ENCODE results near the gene ME3.

DNA sequence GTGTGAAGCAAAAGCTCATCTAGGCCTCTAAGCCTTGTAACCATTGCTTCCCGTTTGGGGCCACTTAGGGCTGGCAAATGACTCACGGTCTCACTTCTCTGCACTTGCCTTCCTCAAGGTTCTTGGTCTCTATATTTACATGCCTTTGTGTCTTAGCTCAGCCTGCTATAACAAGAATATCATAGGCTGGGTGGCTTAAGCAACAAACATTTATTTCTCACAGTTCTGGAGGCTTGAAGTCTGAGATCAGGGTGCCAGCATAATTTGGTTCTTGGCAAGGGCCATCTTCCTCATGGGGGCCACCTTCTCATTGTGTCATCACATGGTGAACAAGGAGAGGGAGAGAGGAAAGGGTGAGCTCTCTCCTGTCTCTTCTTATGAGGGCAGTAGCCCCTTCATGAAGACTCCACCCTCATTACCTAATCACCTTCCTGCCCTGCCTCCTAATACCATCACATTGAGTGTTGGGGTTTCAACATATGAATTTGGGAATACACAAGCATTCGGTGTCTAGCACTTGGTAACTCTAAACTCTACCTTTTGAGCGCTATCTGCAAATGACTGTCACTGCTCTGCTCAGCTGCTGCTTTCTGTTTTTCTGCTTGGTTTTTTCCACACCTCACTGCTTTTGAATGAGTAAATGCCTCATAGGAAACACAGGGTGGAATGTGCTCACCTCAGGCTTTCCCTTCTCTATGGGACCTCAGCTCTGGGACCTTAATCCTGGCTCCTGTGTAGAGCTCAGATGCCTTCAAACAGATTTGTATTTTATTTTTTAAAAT is 16.2 kb upstream of the ME3 start:
- TF ChIP-seq TAF1 (IDR thresholded peaks at IDR 0.05; ENCODE audit: borderline replicate concordance, insufficient read depth, low read length): no peak
- TF ChIP-seq, protein P1, sequence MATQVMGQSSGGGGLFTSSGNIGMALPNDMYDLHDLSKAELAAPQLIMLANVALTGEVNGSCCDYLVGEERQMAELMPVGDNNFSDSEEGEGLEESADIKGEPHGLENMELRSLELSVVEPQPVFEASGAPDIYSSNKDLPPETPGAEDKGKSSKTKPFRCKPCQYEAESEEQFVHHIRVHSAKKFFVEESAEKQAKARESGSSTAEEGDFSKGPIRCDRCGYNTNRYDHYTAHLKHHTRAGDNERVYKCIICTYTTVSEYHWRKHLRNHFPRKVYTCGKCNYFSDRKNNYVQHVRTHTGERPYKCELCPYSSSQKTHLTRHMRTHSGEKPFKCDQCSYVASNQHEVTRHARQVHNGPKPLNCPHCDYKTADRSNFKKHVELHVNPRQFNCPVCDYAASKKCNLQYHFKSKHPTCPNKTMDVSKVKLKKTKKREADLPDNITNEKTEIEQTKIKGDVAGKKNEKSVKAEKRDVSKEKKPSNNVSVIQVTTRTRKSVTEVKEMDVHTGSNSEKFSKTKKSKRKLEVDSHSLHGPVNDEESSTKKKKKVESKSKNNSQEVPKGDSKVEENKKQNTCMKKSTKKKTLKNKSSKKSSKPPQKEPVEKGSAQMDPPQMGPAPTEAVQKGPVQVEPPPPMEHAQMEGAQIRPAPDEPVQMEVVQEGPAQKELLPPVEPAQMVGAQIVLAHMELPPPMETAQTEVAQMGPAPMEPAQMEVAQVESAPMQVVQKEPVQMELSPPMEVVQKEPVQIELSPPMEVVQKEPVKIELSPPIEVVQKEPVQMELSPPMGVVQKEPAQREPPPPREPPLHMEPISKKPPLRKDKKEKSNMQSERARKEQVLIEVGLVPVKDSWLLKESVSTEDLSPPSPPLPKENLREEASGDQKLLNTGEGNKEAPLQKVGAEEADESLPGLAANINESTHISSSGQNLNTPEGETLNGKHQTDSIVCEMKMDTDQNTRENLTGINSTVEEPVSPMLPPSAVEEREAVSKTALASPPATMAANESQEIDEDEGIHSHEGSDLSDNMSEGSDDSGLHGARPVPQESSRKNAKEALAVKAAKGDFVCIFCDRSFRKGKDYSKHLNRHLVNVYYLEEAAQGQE (IDR thresholded peaks at IDR 0.05; ENCODE audit: insufficient read depth in 1 of 2, low read depth in 2 of 2, low read length in 2 of 2): no peak
- TF ChIP-seq POLR2AphosphoS5 (IDR thresholded peaks at IDR 0.05; ENCODE audit: low read depth, low read length): no peak
- TF ChIP-seq SIN3A (IDR thresholded peaks at IDR 0.05; ENCODE audit: borderline replicate concordance, insufficient read depth, low read length): no peak

Measured in PFSK-1 (cell line).